Measurements from ENCODE around the gene DBP.
"Not testable (repeated sequence)": the region's sequence is repeated elsewhere in the genome, so short reads cannot be mapped to it uniquely, and the experiment has no call there.

The DBP gene

GRCh38 chr19:48636859-48637448, at the start of gene DBP:
Gene DBP (minus strand): TSS chr19:48637379. CDS start chr19:48636994, 385 bp downstream.
- DNase-seq (ENCODE audit: low spot score), result no peak

GRCh38 chr19:48686637-48687036, 49.5 kb upstream of the DBP start:
- not testable (repeated sequence) for DNase-seq (ENCODE audit: low spot score)

- DNase-seq (ENCODE audit: low spot score), result no peak
Measured at GRCh38 chr19:48686088-48686487, 48.9 kb upstream of the DBP start.

GRCh38 chr19:48685583-48685982, 48.4 kb upstream of the DBP start:
- no peak for DNase-seq (ENCODE audit: low spot score)

- DNase-seq (ENCODE audit: low spot score), result no peak
Measured at GRCh38 chr19:48683349-48683748, 46.2 kb upstream of the DBP start.

DNA sequence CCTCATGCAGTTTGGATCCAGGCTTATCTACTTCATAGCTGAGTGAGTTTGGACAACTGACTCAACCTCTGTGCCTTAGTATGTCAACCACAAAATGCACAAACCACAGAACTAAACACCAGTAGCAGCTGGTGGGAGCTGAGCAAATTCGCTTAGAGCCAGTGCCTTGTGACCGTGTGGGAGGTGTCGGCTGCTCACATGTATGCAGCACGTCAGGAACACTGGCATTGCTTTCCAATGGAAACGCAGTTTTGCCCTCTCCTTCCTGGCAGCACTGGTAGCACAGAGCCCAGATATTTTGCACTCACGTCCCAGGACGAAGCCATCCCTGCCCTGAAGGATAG, 43.9 kb upstream of the DBP start:
- no peak for DNase-seq (ENCODE audit: low spot score)

- no peak for DNase-seq (ENCODE audit: low spot score)
Measured at GRCh38 chr19:48680436-48681126, 43.4 kb upstream of the DBP start.

GRCh38 chr19:48680006-48680405, 42.8 kb upstream of the DBP start:
- DNase-seq (ENCODE audit: low spot score), result not testable (repeated sequence)

- DNase-seq (ENCODE audit: low spot score), result no peak
Measured at GRCh38 chr19:48678201-48678600, 41.0 kb upstream of the DBP start.

DNA sequence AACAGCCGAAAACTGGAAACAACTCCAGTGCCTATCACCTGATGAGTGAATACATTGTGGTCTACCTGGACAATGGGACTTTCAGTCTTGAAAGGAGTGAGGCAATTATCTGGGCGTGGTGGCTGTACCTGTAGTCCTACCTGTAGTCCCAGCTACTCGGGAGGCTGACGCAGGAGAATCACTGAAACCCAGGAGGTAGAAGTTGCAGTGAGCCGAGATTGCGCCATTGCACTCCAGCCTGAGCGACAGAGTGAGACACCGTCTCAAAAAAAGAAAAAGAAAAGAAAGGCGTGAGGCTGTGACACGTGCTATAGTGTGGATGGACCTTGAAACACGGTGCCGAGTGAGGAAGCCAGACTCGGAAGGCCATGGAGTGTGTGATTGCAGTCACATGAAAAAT, 39.7 kb upstream of the DBP start:
- DNase-seq (ENCODE audit: low spot score), result no peak

GRCh38 chr19:48676487-48676886, 39.3 kb upstream of the DBP start:
- DNase-seq (ENCODE audit: low spot score), result no peak

DNA sequence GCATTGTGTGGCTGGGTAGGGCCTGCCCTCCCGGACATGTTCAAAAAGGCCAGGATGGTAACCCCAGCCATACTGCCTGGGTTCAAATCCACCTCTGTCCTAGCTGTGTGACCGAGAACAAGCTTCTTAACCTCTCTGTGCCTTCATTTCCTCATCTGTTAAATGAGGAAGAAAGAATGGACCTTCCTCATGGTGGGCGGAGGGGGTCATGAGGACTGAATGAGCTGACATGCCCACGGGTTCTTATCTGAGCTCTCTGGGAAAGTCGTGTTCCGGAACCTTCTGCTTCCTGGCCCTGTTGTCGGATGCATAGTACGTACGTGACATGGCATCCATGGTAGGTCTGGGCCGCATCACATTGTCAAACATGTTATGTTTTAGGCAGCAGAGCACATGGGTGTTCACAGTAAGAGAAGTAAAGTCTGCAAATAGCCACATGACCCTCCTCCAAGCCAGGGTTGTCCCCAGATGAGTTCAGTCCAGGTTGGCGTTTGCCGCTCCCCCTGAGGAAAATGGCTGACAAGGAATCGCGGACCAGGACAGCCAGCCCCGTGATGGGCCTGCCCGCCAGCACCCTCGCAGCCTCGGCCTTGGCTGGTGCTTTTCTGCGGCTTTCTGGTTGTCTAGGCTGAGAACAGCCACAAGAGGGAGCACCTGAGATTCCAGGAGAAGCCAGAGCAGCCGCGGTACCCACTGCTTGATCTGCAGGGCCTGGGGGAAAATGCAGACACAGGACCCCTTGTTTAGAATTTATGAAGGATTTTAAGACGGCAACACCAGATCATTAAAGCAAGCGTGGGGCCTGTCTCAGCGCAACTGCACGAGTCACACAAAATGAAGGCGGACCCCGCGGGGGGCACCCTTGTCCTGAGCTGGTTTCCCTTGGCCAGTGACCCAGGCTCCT, 38.0 kb upstream of the DBP start:
- peak; percentile 82 for DNase-seq (ENCODE audit: low spot score)

DNA sequence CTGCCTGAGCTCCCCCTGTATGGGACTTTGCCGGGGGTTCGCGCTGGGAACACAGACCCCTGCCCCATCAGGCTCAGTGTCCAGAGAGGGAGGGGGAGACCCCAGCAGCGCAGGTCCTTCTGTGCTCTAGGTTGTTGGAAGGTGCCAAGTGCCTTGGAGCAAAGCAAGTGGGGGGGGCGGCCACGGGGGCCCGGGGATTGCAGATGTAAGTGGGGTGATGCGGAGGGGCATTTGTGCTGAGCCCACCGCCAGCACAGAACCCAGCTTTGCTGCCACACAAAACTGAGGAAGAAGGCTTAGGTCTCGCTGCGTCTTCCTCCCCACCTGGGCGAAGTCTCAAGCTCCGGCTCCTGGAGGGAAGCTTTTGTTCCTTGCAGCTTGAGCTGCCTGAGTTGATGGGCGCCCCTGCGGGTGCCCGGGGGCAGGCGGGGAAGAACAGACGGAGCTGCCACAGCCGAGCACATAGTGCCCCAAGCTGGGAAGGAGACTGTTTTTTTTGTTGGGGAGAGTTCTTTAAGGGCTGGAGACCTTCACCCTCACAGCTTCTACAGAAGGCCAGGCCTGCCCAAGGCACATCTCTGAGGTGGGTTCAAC, 37.1 kb upstream of the DBP start:
- no peak for DNase-seq (ENCODE audit: low spot score)

- DNase-seq (ENCODE audit: low spot score), result no peak
Measured at GRCh38 chr19:48673436-48674100, 36.4 kb upstream of the DBP start.

DNA sequence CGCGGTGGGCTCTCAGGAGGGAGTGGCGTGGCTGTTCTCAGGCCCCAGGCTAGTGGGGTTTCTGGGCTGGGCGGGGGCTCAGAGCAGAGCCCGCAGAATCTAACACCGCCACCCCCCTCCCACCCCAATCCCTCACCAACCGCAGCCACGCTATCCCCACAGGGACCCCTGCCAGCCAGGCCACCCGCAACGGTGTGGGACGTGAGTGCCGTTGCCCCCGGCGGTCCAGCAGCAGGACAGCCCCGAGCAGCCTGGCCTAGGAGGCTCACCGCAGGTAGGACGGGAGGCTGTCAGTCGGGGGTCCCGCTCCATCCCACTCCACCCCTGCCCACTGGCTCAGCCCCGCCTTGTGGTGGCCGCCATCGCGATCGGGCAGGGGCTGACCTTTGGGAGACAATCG, 35.8 kb upstream of the DBP start, which contains the start of gene NTN5:
NTN5 (minus strand) TSS at position 24 of the 400 bp plus-strand sequence. CDS start 2,031 bp downstream, outside the sequence.
- DNase-seq (ENCODE audit: low spot score), result no peak

DNA sequence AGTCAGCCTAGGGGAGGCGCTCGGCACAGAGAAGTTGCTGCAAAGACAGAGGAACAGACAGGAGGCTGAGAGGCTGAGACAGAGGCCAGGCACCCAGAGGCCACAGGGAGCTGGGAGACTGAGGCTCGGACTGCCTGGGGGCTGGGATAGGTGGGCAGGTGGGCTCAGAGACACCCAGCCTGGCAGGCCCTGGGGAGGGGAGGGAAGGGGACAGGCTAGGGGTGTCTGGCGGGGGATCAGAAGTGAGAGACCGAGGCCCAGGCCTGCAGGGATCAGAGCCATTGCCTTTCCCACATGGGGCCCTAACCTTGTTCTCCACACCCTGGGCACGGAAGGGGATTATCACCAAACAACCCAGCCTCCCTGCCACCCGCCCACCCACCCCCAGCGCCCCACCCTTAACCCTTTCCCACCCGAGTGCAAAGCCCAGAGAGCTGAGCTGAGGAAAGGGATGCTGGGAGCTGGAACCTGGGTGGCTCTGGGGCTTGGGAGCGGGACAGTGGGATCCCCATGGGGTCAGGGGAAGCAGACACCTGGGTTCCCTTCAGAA, 34.3 kb upstream of the DBP start:
- DNase-seq (ENCODE audit: low spot score), result no peak

- DNase-seq (ENCODE audit: low spot score), result no peak
Measured at GRCh38 chr19:48670699-48671445, 33.7 kb upstream of the DBP start.

- DNase-seq (ENCODE audit: low spot score), result no peak
Measured at GRCh38 chr19:48669903-48670668, 32.9 kb upstream of the DBP start.

GRCh38 chr19:48668761-48669160, 31.6 kb upstream of the DBP start:
- DNase-seq (ENCODE audit: low spot score), result no peak

- DNase-seq (ENCODE audit: low spot score), result no peak
Measured at GRCh38 chr19:48668332-48668731, 31.2 kb upstream of the DBP start.
